Measurements from ENCODE around the gene MARF1. TPM values are rescaled to one million over a fixed set of nuclear protein-coding genes. Genes with fewer than 3 reads are reported as not detected.
A peak's percentile ranks its signal among the peaks of the same experiment; 100 is the strongest.

Gene MARF1
- total RNA-seq, 2 donors from 2014 or later, result 70.8 to 134 TPM

DNA sequence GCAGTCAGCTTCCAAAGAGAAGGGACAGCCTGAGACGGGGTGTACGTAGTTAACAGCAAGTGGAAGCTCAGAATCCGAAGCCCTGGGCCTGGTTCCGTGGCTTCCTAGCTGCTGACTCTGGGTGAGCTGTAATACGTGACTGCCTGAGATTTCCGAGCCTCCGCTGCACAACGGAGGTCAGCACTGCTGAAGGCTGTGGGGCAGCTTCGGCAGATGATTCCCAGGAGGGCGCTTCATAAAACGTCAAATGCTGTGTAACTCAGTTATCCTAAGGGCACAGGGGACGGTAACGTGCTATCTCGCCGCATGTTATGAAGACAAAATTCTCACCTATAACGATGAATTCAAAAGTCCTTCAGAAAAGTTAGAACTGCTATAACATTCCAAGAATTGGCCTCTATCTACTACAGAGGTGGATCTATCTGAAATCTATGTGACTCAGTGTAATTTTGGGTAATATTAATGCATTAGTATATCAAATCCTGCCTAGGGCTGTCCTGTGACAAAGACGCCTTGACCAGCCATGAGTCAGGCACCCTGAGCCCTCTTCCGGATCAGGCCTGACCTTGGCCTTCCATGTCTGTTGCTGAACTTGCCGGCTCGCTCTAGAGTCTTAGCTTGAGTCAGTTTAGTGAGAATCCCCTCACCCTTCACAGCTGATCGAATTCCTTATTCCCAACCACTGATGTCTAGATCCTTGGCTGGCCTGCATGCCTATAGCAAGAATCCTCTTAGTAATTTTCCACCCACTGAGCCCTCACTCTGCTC lies 43.5 kb downstream of the MARF1 start:
- peaks cover 42 to 44% of the 10 kb centered on the region in 2 donors for H3K36me3 Mint-ChIP-seq
- H3K9me3 Mint-ChIP-seq, result peaks cover 0 to 3% of the 10 kb centered on the region in 2 donors
- peak overlapping the region; percentile 38 to 88 for H3K27ac Mint-ChIP-seq
- ATAC-seq (no peak), DNase-seq (ENCODE audit: low spot score in 2 of 2) (no peak)

DNA sequence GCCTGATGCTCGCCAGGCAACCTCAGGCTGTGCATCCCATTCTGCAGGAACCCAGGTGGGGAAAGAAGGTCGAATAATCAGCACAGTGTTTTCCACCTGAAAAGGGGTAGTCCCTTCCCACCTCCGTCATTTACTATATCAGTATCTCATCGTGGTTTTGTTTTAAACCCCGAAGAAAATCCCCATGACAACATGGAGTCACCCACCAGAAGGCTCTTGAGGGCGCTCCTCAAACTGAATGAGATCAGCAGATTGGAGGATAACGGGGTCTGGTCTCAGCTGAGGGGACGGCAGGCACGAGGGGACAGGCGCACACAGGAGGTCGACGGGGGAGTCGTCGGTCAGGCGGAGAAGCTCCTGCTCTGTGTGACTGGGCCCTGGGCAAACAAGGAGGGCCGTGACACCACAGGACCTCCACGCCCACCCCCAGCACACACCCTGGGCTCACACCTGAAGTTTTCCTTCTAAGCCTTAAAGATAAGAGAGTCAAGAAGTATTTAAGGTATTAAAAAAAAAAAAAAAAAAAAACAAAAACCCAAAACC lies 44.2 kb downstream of the MARF1 start:
- Mint-ChIP-seq H3K36me3 (peaks cover 46% of the 10 kb centered on the region in 2 donors), H3K9me3 (peaks cover 0 to 4% of the 10 kb centered on the region in 2 donors), H3K27ac (peak overlapping the region; percentile 26 to 88)
- ATAC-seq (peak; percentile 69 to 87), DNase-seq (ENCODE audit: low spot score in 2 of 2) (no peak)

DNA sequence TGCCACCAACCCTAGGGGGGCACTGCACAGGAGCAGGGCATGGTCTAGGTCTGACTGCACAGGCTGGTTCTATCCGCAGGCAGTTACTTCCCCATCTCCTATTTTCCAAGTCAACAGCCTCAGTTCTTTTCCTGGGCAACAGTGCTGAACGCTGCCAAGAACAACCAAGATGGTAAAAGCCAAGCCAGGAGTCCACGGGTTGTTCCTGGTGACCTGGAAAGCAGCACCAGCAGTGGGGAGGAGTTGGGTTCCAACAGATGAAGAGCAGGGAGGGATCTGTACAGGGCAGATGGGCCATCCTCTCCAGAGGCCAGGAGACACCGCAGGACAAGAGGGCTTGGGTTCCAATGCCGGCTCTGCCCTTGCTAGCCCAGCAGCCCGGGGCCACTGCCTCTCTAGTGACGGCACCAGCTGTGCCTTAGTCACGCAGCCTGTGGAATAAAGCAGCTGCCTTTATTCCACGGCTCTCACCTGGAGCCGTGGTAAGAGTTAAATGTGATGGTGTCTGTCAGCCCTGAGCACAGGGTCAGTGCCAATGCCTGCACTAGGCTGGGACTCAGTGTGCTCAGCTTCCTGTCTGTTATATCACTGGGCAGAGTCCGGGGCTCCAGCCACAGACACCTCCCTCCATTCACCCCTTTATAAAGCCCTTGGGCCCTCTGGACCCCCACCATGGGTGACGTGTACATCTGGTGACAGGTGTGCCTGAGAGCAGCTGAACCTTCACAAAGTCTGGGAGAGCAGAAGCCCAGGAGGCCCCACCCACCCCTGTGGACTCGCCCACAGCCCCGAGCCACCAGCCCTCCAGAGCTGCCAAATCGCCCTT lies 44.9 kb downstream of the MARF1 start:
- Mint-ChIP-seq H3K27ac (peak overlapping the region; percentile 72 to 88), H3K9me3 (peaks cover 0 to 7% of the 10 kb centered on the region in 2 donors), H3K36me3 (peaks cover 46 to 47% of the 10 kb centered on the region in 2 donors)
- ATAC-seq, result peak; percentile 14
- no peak for DNase-seq (ENCODE audit: low spot score in 2 of 2)

DNA sequence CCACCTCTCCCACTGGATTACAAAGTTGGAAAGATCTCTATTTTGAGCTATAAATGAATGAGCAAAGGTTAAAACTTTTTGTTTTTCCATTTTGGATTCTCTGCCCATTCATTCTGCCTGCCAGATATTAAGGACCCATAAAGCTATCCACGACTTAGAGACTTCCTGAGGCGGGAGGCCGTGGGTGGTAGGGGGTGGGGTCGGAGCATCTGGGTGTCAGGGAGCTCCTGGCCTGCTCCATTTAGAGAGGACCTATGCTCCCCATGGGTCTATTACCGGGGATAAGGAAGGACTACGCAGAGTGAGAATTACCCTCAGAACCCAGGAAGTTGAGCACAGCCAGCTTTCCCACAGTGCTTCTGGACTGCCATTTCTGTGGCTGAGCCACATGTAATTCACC lies 45.8 kb downstream of the MARF1 start:
- H3K9me3 Mint-ChIP-seq, result peaks cover 0 to 7% of the 10 kb centered on the region in 2 donors
- no peak for ATAC-seq
- peak overlapping the region in 1 of 2 donors; percentile 6 for H3K27ac Mint-ChIP-seq
- H3K36me3 Mint-ChIP-seq, result peaks cover 42% of the 10 kb centered on the region in 2 donors
- no peak for DNase-seq (ENCODE audit: low spot score in 2 of 2)

DNA sequence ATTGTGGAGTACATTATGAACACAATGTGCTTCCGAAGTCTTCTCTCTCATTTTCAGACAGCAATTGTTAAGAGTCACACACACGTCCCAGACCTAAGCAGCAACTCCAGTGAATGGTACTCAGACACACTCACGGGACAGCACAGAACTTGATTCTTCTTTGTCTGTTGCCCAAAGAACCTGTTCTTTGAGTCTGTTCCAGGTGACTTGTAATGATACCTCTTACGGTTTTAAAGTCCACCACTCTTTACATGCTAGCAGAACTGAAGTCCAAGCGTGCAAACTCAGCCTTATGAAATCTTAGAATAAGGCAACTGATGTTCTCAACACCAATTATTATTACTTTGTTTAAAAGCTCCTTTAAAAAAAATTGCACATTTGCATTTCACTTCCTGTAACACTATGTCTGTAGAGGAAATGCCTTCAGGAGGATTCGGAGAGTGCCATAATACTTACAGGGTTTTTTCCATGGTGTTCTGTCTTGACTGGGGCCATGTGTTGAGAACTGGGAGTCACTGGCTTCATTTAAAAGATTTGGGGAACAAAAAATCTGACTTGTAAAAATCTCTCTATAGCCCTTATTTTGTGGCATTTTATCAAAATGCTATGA lies 48.1 kb downstream of the MARF1 start:
- Mint-ChIP-seq H3K36me3 (peaks cover 40 to 46% of the 10 kb centered on the region in 2 donors), H3K9me3 (peaks cover 0 to 7% of the 10 kb centered on the region in 2 donors), H3K27ac (peak overlapping the region; percentile 14 to 32)
- ATAC-seq (no peak), DNase-seq (ENCODE audit: low spot score in 2 of 2) (no peak)

DNA sequence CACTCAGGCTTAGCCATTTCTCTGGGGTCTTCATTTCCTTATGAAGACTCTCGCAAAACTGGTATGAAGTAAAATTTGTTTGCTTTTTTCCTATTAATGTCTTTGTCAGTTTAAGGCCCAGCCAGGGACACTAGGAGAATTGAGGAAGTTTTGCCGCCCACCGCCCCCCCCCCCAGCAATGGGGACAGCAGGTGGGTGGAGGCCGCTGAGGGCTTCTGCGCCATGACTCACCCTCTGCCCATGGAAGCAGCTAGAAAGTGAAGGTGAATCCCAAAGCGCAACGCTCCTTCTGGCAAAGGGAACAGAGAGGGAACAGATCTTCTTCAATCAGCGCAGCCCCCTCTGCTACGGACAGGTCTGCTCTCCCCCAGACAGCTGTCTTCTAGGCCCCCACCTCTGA lies 49.7 kb downstream of the MARF1 start:
- ATAC-seq (no peak), DNase-seq (ENCODE audit: low spot score in 2 of 2) (no peak)
- Mint-ChIP-seq H3K9me3 (peaks cover 0 to 7% of the 10 kb centered on the region in 2 donors), H3K36me3 (peaks cover 45 to 56% of the 10 kb centered on the region in 2 donors), H3K27ac (peak overlapping the region; percentile 25 to 82)

DNA sequence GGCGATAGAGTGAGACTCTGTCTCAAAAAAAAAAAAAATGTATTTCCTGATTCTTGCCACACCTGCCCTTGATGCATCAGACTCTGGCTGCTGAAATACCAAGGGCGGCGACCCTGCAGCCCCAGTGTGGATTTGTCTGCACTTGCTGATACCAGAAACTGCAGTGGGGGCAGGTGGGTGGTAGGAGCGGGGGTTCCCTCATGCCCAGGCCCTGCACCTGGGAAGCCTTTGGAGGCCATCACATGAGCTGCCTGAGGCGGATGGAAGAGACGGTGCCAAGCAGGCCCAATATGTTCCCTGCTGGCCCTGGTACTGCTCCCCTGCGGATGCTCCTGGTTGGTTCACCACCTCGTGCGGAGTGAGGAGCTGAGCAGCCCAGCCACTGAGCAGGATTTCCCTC lies 50.6 kb downstream of the MARF1 start:
- peaks cover 44 to 65% of the 10 kb centered on the region in 2 donors for H3K36me3 Mint-ChIP-seq
- no peak for DNase-seq (ENCODE audit: low spot score in 2 of 2)
- H3K27ac Mint-ChIP-seq, result no peak overlapping the region
- peaks cover 0 to 7% of the 10 kb centered on the region in 2 donors for H3K9me3 Mint-ChIP-seq
- no peak for ATAC-seq

DNA sequence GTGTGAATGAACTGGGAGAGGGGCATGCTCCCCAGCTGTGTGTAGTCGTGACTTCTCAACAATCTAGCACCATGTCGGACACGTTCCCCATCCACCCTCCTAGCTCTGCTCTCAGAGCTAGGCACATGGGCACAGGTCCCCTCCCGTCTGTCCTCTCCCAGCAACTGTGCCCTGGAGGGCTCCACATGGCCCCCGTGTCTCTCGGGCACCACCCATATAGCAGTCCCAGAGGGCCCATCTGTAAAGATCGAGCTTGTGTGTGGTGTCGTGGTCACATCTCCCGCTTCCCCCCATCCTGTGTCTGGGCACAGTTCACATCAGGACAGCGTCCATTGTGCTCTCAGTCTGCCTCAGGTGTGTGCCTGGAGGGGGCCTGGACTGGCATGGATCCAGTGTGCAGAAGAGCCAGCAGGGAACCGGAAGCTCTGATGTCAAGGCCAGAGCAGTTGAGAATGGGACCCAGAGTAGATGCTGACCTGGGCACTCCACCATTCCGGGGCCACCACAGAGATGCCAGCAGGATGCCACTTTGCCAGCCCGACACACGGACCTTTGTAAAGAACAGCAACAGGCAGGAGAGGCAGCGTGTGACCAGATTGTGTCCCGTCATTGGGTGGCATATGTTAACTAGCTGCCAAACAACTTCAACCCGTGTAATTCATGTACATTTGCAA lies 55.7 kb downstream of the MARF1 start:
- ATAC-seq, result no peak
- peak overlapping the region; percentile 8 to 57 for H3K27ac Mint-ChIP-seq

DNA sequence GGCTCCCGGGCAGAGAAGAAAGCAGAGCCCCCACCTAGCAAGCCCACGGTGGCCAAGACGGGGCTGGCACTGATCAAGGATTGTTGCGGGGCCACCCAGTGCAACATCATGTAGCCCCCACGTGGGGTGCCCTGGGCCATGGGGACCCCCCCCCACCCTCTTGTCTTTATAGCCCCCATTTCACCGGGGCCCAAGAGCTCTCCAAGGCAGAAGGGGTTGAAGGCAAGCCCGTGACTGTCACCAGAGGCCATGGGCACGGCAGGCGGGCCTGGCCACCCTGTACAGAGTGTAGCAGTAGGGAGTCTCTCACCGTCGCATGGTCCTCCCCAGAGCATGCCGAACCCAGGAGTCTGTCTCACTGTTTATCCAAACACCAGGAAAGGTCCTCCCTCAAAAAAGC lies 56.2 kb downstream of the MARF1 start:
- ATAC-seq (no peak), DNase-seq (ENCODE audit: low spot score in 2 of 2) (no peak)
- H3K36me3 Mint-ChIP-seq, result peaks cover 36 to 62% of the 10 kb centered on the region in 2 donors
- H3K27ac Mint-ChIP-seq, result peak overlapping the region in 1 of 2 donors; percentile 8
- peaks cover 4 to 17% of the 10 kb centered on the region in 2 donors for H3K9me3 Mint-ChIP-seq

More for the DNA sequence above, 55.7 kb downstream of the MARF1 start:
- no peak for DNase-seq (ENCODE audit: low spot score in 2 of 2)
- H3K9me3 Mint-ChIP-seq, result peaks cover 4 to 17% of the 10 kb centered on the region in 2 donors
- peaks cover 36 to 62% of the 10 kb centered on the region in 2 donors for H3K36me3 Mint-ChIP-seq

DNA sequence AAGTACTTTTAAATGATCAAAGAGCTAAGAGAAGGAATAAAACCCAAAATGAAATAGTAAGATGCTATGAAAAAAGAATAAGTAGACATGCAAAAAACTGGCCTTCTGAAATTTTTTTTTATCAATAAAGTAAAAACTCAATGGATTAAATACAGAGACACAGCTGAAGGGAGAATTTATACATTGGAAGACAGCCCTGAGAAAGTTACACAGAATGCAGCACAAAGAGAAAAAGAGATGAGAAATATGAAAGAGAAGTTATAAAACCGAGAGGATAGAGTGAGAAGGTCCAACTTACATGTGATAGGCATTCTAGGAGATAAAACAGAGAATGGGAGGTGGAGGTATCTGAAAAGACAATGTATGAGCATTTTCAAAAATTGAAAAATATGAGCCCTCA lies 57.0 kb downstream of the MARF1 start:
- DNase-seq (ENCODE audit: low spot score in 2 of 2), result no peak
- peaks cover 4 to 17% of the 10 kb centered on the region in 2 donors for H3K9me3 Mint-ChIP-seq
- ATAC-seq, result no peak
- H3K27ac Mint-ChIP-seq, result peak overlapping the region; percentile 2 to 40
- peaks cover 36 to 54% of the 10 kb centered on the region in 2 donors for H3K36me3 Mint-ChIP-seq

DNA sequence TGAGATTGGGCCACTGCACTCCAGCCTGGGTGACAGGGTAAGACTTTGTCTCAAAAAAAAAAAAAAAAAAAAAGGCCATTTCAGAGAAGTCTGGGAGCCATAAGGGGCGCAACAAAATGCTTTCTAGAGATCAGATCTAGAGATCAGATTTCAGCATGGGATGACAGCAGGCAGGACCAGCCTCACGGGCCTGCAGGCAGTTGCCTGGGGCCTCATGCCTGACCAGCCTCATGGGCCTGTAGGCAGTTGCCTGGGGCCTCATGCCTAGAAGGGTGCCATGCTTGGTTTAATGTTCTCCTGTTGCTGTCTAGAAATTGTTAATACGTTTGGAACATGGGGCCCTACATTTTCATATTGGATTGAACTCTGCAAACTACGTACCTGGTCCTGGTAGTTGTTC lies 59.4 kb downstream of the MARF1 start:
- peaks cover 31 to 41% of the 10 kb centered on the region in 2 donors for H3K36me3 Mint-ChIP-seq
- peaks cover 4 to 17% of the 10 kb centered on the region in 2 donors for H3K9me3 Mint-ChIP-seq
- DNase-seq (ENCODE audit: low spot score in 2 of 2) (no peak), ATAC-seq (no peak)
- H3K27ac Mint-ChIP-seq, result no peak overlapping the region

DNA sequence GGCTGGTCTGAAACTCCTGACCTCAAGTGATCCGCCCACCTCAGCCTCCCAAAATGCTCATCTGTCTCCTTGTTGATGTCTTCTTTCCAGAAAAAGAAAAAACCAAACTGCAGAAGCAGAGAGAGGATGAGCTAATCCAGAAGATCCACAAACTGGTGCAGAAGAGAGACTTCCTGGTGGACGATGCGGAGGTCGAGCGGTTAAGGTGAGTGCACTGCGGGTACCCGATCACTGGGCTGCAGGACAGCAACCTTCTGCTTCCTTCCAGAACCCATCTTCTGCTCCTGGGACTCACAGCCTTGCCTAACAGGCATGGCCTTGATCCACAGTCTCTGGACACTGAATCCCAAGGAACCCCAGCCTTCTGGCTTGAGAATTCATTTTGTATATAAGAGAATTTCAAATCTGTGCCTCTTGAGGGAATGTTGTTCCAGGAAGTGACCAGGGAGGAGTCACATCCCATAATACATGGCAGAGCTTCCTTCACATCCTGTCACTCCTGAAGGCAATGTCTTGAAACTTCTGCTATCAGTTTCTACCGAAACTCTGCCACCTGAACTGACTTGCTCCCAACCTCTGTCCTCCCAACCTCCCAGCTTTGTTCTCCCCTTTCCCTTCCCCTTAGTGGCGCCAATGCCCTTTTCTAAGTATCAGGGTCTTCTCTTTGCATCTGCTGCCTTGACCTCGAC lies 61.7 kb downstream of the MARF1 start:
- Mint-ChIP-seq H3K36me3 (peaks cover 30 to 40% of the 10 kb centered on the region in 2 donors), H3K27ac (peak overlapping the region; percentile 49 to 75), H3K9me3 (peaks cover 4 to 31% of the 10 kb centered on the region in 2 donors)
- no peak for ATAC-seq
- no peak for DNase-seq (ENCODE audit: low spot score in 2 of 2)

DNA sequence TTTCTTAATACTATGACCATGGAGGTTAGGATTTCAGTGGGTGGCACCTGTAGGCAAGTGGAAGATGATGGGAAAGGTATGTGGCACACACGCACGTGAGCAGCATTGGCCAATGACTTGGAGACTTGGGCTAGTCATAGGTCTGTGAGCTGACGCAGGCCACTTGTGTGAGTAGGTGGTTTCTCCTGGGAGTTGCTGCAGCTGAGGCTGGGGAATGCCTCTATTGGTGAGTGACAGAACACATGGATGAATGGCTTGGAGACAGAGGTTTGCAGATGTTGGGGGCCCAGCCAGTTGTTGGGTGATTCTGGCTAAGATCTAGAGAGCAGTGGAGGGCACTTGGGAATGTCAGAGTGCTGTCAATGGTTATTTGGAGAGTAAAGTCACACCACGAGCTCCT lies 64.1 kb downstream of the MARF1 start:
- no peak overlapping the region for H3K27ac Mint-ChIP-seq
- ATAC-seq (no peak), DNase-seq (ENCODE audit: low spot score in 2 of 2) (no peak)
- peaks cover 19 to 41% of the 10 kb centered on the region in 2 donors for H3K36me3 Mint-ChIP-seq
- peaks cover 0 to 27% of the 10 kb centered on the region in 2 donors for H3K9me3 Mint-ChIP-seq

DNA sequence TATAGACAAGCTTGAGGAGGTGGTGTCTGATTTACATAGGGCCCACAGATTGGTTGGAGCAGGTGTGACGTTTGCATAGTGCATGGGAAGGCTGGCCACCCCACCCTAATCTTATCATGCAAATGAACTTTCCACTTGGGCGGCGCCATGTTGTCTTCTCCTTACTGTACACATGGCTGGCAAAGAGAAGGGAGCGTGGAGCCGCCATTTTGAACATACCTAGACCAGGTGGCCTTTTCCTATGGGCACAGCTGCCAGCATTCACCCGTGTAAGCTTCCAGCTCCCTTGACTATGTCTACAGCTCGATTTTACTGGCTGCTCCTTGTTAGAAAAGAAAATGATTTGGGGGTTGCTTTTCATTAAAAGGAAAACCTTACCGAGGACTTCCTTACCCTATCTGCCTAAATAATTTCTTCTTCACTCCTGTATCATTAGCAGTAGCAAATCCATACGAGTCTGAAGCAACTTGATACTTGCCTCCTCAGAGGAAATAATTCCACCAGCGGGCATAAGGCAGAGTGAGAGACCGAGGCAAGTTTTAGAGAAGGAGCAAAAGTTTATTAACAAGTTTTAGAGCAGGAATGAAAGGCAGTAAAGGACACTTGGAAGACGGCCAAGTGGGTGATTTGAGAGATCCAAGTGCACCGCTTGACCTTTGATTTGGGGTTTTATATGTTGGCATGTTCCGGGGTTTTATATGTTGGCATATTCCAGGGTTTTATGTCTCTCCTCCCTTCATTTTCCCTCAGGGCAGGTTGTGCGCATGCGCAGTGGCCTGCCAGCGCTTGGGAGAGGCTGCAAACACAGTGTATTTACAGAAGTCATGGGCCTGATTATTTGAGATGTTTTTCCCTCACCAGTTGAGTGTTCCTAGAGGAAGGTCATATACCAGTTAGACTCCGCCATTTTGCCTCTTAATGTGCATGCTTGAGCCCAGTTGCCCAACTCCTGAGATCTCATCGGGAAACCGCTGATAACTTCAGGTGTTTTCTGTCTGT lies 65.7 kb downstream of the MARF1 start:
- peak overlapping the region in 1 of 2 donors; percentile 8 for H3K27ac Mint-ChIP-seq

More for the DNA sequence above, 65.7 kb downstream of the MARF1 start:
- ATAC-seq, result no peak
- Mint-ChIP-seq H3K9me3 (peaks cover 0 to 36% of the 10 kb centered on the region in 2 donors), H3K36me3 (peaks cover 25 to 57% of the 10 kb centered on the region in 2 donors)
- DNase-seq (ENCODE audit: low spot score in 2 of 2), result no peak
